T-cell (primary cell): ENCODE results near the gene GLB1L. TPM values are rescaled to one million over a fixed set of nuclear protein-coding genes. Genes with fewer than 3 reads are reported as not detected.
A peak's percentile ranks its signal among the peaks of the same experiment; 100 is the strongest.

Source experiments
- ATAC-seq, 4 experiments: fragments of 200-7000 bp in 3 of 4; fragments of 150-1000 bp in 1 of 4; cut with Tn5 transposase; replicated peaks in 1 of 4; 1 replicate in 3 of 4; 2 replicates in 1 of 4; pipeline ENCODE4 v1.10.0; 2021; ENCODE audit warnings: moderate library complexity in 3 of 4, mild to moderate bottlenecking in 2 of 4, moderate number of reproducible peaks in 1 of 4
- CTCF ChIA-PET, 2 donors: fragments of 300-600 bp; sonication (Branson Sonifier 250); formaldehyde crosslinking; loops; one replicate each; lab custom pipeline; 2022; ENCODE audit warnings: antibody characterized with exemption in 2 of 2; lab: Charles Lee
- POLR2A ChIA-PET, 2 donors: fragments of 300-600 bp; sonication (Branson Sonifier 250); formaldehyde crosslinking; loops; one replicate each; lab custom pipeline; 2022; ENCODE audit warnings: antibody characterized with exemption in 2 of 2; lab: Charles Lee
- DNase-seq, 35 experiments: peaks; one replicate each; pipeline versions ENCODE4 v3.0.0 to v3.0.0-alpha.2; 2013 to 2023
- H3K27ac ChIP-seq: one replicate; pipeline ENCODE4 v1.5.1; 2013; ENCODE audit warnings: low read length
- H3K27me3 ChIP-seq, 2 experiments: replicated peaks in 1 of 2; 1 replicate in 1 of 2; 2 replicates in 1 of 2; pipeline versions ENCODE4 v1.6.1 to v1.7.0; 2013; ENCODE audit warnings: low read length in 1 of 2, mixed read lengths in 1 of 2; ENCODE audit not compliant: control insufficient read depth in 2 of 2, insufficient read depth in 2 of 2; ENCODE audit errors: extremely low read depth in 1 of 2
- H3K36me3 ChIP-seq, 2 donors: 1 replicate in 1 of 2; 2 replicates in 1 of 2; pipeline versions ENCODE4 v1.6.1 to v1.7.0; 2013; ENCODE audit warnings: low read length in 1 of 2; ENCODE audit not compliant: control insufficient read depth in 2 of 2, insufficient read depth in 1 of 2; ENCODE audit errors: extremely low read depth in 1 of 2
- H3K4me1 ChIP-seq, 2 experiments: 1 replicate in 1 of 2; 2 replicates in 1 of 2; pipeline versions ENCODE4 v1.6.1 to v1.7.0; 2013; ENCODE audit warnings: low read length in 2 of 2, mixed read lengths in 1 of 2; ENCODE audit not compliant: insufficient read depth in 2 of 2, control insufficient read depth in 1 of 2; ENCODE audit errors: extremely low read depth in 1 of 2
- H3K4me3 ChIP-seq, 2 donors: 1 replicate in 1 of 2; 2 replicates in 1 of 2; pipeline versions ENCODE4 v1.5.1 to v1.7.0; 2013; ENCODE audit warnings: mild to moderate bottlenecking in 2 of 2, low read length in 1 of 2, moderate library complexity in 1 of 2; ENCODE audit not compliant: control insufficient read depth in 1 of 2; ENCODE audit errors: extremely low read depth in 1 of 2
- H3K9me3 ChIP-seq: 2 replicates; pipeline ENCODE4 v1.7.0; 2013
- H3K27ac Mint-ChIP-seq, 2 donors: one replicate each; pipeline ENCODE4 v1.8.0; 2020 to 2021; ENCODE audit warnings: mild to moderate bottlenecking in 2 of 2, mixed read lengths in 2 of 2
- H3K27me3 Mint-ChIP-seq, 2 donors: one replicate each; pipeline ENCODE4 v1.8.0; 2021 to 2022; ENCODE audit warnings: mixed read lengths in 2 of 2
- H3K36me3 Mint-ChIP-seq: one replicate; pipeline ENCODE4 v1.8.0; 2021; ENCODE audit warnings: mixed read lengths
- H3K4me1 Mint-ChIP-seq, 3 donors: one replicate each; pipeline ENCODE4 v1.8.0; 2020 to 2022; ENCODE audit warnings: mixed read lengths in 3 of 3, mild to moderate bottlenecking in 1 of 3
- H3K4me3 Mint-ChIP-seq, 3 donors: one replicate each; pipeline ENCODE4 v1.8.0; 2020 to 2022; ENCODE audit warnings: mild to moderate bottlenecking in 3 of 3, mixed read lengths in 3 of 3, moderate library complexity in 3 of 3
- H3K9me3 Mint-ChIP-seq, 3 donors: one replicate each; pipeline ENCODE4 v1.8.0; 2020 to 2022; ENCODE audit warnings: mixed read lengths in 3 of 3
- WGBS: methylation state at CpG from one replicate; pipeline ENCODE4 v1.1.5; 2013; ENCODE audit warnings: missing lambda C conversion rate; ENCODE audit not compliant: insufficient coverage; 5-methylcytosine and 5-hydroxymethylcytosine counted together
- total RNA-seq, 35 experiments: library from RNA in 6 of 35; stranded (reverse) in 6 of 35; fragments of 120-200 nt in 1 of 35; gene quantifications; one replicate each; pipeline versions ENCODE4 v1.2.1 to v1.2.4 and lab custom pipeline; 2013 to 2026

Gene GLB1L
- 1 to 10 TPM; 1.1 to 3.0 (median 1.8) TPM for total RNA-seq
- total RNA-seq (2013) = 2.0 TPM
- total RNA-seq (lab: John Stamatoyannopoulos, UW) = 0.60 to 4.9 (median 1.2) reads per million in 29 experiments

GRCh38 chr2:219245148-219245898, at the start of gene GLB1L, which contains the start of gene STK16:
GLB1L (minus strand) TSS chr2:219245444; CDS start chr2:219243573, 1,871 bp downstream.
STK16 (plus strand) TSS chr2:219245479; CDS start chr2:219246000, 521 bp downstream.
- Mint-ChIP-seq H3K27me3 (no peaks in the 10 kb centered on the region), H3K4me3 (peak within 1 kb of the TSS; percentile 75 to 92 (median 87)), H3K4me1 (peaks cover 56 to 66% (median 59%) of the 10 kb centered on the region in 3 donors), H3K36me3 (peaks cover 21% of the 10 kb centered on the region), H3K27ac (peak within 1 kb of the TSS; percentile 98 to 99), H3K9me3 (no peaks in the 10 kb centered on the region)
- peak; percentile 56 to 70 (median 66) for ATAC-seq
- peaks cover 42 to 62% of the 10 kb centered on the region in 2 experiments for H3K4me1 ChIP-seq
- under 1% methylated on average over 44 of the region's 46 CpGs for WGBS
- peak within 1 kb of the TSS; percentile 89 to 90 for H3K4me3 ChIP-seq
- H3K9me3 ChIP-seq = no peaks in the 10 kb centered on the region
- H3K36me3 ChIP-seq = peaks cover 2 to 23% of the 10 kb centered on the region in 2 donors
- peak; percentile 63 to 93 (median 81) for DNase-seq
- no peaks in the 10 kb centered on the region for H3K27me3 ChIP-seq
- ChIA-PET CTCF (interaction anchor here (0.5 to 2.3 kb wide), 9 partner anchors 9 to 90 kb away, joined by 3 to 14 read pairs (median 7); partner anchors contain the start of genes ANKZF1 (in 1 of the 2) and ATG9A (in 1 of the 2)), POLR2A (interaction anchor here (0.6 to 2.5 kb wide), 10 partner anchors 8 to 71 kb away, joined by 3 to 32 read pairs (median 4); partner anchors contain the start of genes ANKZF1 (in 2 of the 2), ATG9A (in 2 of the 2), TUBA4A (in 2 of the 2) and TUBA4B (in 2 of the 2))
- H3K27ac ChIP-seq = peak within 1 kb of the TSS; percentile 94

GRCh38 chr2:219294356-219295351, 49.4 kb upstream of the GLB1L start:
- H3K27ac ChIP-seq = peak overlapping the region; percentile 55
- ChIA-PET POLR2A (interaction anchor here in 1 of 2 donors (0.6 to 1.0 kb wide), 5 partner anchors 16 to 118 kb away, joined by 3 to 4 read pairs (median 3); partner anchors contain the start of genes CNPPD1, DNAJB2 and TUBA4A), CTCF (interaction anchor here (0.6 to 11.0 kb wide), 38 partner anchors 8 to 140 kb away, joined by 3 to 116 read pairs (median 4); partner anchors contain the start of genes DNAJB2 (in 2 of the 2), TUBA4B (in 2 of the 2), ABCB6 (in 1 of the 2) and ANKZF1 (in 1 of the 2))
- ATAC-seq (peak; percentile 90 to 98 (median 95)), DNase-seq (peak; percentile 74 to 96 (median 84))
- Mint-ChIP-seq H3K4me3 (peak overlapping the region; percentile 41 to 73 (median 71)), H3K27me3 (peaks cover 4 to 6% of the 10 kb centered on the region in 2 donors), H3K4me1 (peaks cover 26 to 34% (median 34%) of the 10 kb centered on the region in 3 donors), H3K9me3 (no peaks in the 10 kb centered on the region), H3K36me3 (no peaks in the 10 kb centered on the region), H3K27ac (peak overlapping the region in 1 of 2 donors; percentile 66)
- peaks cover 3 to 39% of the 10 kb centered on the region in 2 experiments for H3K4me1 ChIP-seq
- no peaks in the 10 kb centered on the region for H3K9me3 ChIP-seq
- H3K4me3 ChIP-seq = peak overlapping the region; percentile 47 to 56
- H3K36me3 ChIP-seq = no peaks in the 10 kb centered on the region
- H3K27me3 ChIP-seq = peaks cover 0 to 25% of the 10 kb centered on the region in 2 experiments
- WGBS = 13% methylated on average over 66 of the region's 67 CpGs

GRCh38 chr2:219293736-219294231, 48.5 kb upstream of the GLB1L start:
- Histone ChIP-seq H3K27me3 (peaks cover 0 to 17% of the 10 kb centered on the region in 2 experiments), H3K36me3 (no peaks in the 10 kb centered on the region), H3K4me1 (peaks cover 3 to 36% of the 10 kb centered on the region in 2 experiments), H3K9me3 (no peaks in the 10 kb centered on the region), H3K27ac (no peak overlapping the region), H3K4me3 (no peak overlapping the region)
- Mint-ChIP-seq H3K4me1 (peaks cover 23 to 34% (median 31%) of the 10 kb centered on the region in 3 donors), H3K27me3 (peaks cover under 1 to 1% of the 10 kb centered on the region in 2 donors), H3K36me3 (no peaks in the 10 kb centered on the region), H3K4me3 (peak overlapping the region; percentile 30 to 73 (median 71)), H3K9me3 (no peaks in the 10 kb centered on the region), H3K27ac (no peak overlapping the region)
- 94% methylated on average over 3 of the region's 5 CpGs for WGBS
- ChIA-PET CTCF (interaction anchor here (0.7 to 11.0 kb wide), 4 partner anchors 10 to 46 kb away, joined by 3 to 116 read pairs (median 40); partner anchors contain the start of gene DNAJB2 (in 2 of the 2)), POLR2A (no interaction called here)
- no peak for ATAC-seq
- no peak for DNase-seq

GRCh38 chr2:219292616-219293015, 47.4 kb upstream of the GLB1L start:
- 75% methylated on average over 2 of the region's 9 CpGs for WGBS
- H3K36me3 Mint-ChIP-seq = no peaks in the 10 kb centered on the region
- Histone ChIP-seq H3K36me3 (no peaks in the 10 kb centered on the region), H3K27ac (no peak overlapping the region), H3K4me3 (no peak overlapping the region), H3K4me1 (peaks cover 3 to 26% of the 10 kb centered on the region in 2 experiments), H3K9me3 (no peaks in the 10 kb centered on the region), H3K27me3 (peaks cover 0 to 11% of the 10 kb centered on the region in 2 experiments)
- DNase-seq (no peak), ATAC-seq (no peak)
- H3K4me3 Mint-ChIP-seq = no peak overlapping the region
- no peak overlapping the region for H3K27ac Mint-ChIP-seq
- CTCF ChIA-PET = interaction anchor here (0.5 to 11.0 kb wide), 5 partner anchors 11 to 81 kb away, joined by 3 to 116 read pairs (median 3); partner anchors contain the start of genes ANKZF1 (in 1 of the 2), ATG9A (in 1 of the 2) and DNAJB2 (in 1 of the 2)
- peaks cover 18 to 34% (median 26%) of the 10 kb centered on the region in 3 donors for H3K4me1 Mint-ChIP-seq
- H3K9me3 Mint-ChIP-seq = no peaks in the 10 kb centered on the region
- POLR2A ChIA-PET = interaction anchor here in 1 of 2 donors (1.2 kb wide), 1 partner anchor 10 kb away, joined by 4 read pairs; no protein-coding TSS in a partner anchor
- H3K27me3 Mint-ChIP-seq = no peaks in the 10 kb centered on the region

GRCh38 chr2:219291910-219292490, 46.8 kb upstream of the GLB1L start:
- Mint-ChIP-seq H3K36me3 (no peaks in the 10 kb centered on the region), H3K4me1 (peaks cover 15 to 30% (median 21%) of the 10 kb centered on the region in 3 donors), H3K9me3 (no peaks in the 10 kb centered on the region), H3K4me3 (no peak overlapping the region), H3K27me3 (no peaks in the 10 kb centered on the region), H3K27ac (no peak overlapping the region)
- ATAC-seq (no peak), DNase-seq (no peak)
- H3K4me1 ChIP-seq = peaks cover 2 to 20% of the 10 kb centered on the region in 2 experiments
- 83% methylated on average over 2 of the region's 4 CpGs for WGBS
- ChIA-PET POLR2A (interaction anchor here (1.2 to 1.3 kb wide), 2 partner anchors 9 to 11 kb away, joined by 4 to 5 read pairs; no protein-coding TSS in a partner anchor), CTCF (interaction anchor here (0.6 to 11.0 kb wide), 6 partner anchors 11 to 135 kb away, joined by 3 to 116 read pairs (median 3); partner anchors contain the start of genes ANKZF1 (in 1 of the 2), ATG9A (in 1 of the 2) and DNAJB2 (in 1 of the 2))
- H3K9me3 ChIP-seq = no peaks in the 10 kb centered on the region
- no peak overlapping the region for H3K27ac ChIP-seq
- no peak overlapping the region for H3K4me3 ChIP-seq
- H3K36me3 ChIP-seq = no peaks in the 10 kb centered on the region
- H3K27me3 ChIP-seq = peaks cover 0 to 5% of the 10 kb centered on the region in 2 experiments
